DND-41 (cell line): ENCODE data around the gene RPS15A.

Experiments used
- EZH2 ChIP-seq: IDR thresholded peaks from 3 replicates; pipeline ENCODE4 v1.6.1; 2012; ENCODE audit warnings: borderline replicate concordance, low read depth, mild to moderate bottlenecking, moderate library complexity, low read length, inconsistent platforms; ENCODE audit not compliant: severe bottlenecking
- TF ChIP-seq, protein P1 (sequence below): IDR thresholded peaks from 2 replicates; pipeline ENCODE4 v1.5.1; 2012; ENCODE audit warnings: borderline replicate concordance, low read length, moderate library complexity, mild to moderate bottlenecking; ENCODE audit not compliant: poor library complexity, severe bottlenecking; ENCODE audit errors: extremely low read depth

DNA sequence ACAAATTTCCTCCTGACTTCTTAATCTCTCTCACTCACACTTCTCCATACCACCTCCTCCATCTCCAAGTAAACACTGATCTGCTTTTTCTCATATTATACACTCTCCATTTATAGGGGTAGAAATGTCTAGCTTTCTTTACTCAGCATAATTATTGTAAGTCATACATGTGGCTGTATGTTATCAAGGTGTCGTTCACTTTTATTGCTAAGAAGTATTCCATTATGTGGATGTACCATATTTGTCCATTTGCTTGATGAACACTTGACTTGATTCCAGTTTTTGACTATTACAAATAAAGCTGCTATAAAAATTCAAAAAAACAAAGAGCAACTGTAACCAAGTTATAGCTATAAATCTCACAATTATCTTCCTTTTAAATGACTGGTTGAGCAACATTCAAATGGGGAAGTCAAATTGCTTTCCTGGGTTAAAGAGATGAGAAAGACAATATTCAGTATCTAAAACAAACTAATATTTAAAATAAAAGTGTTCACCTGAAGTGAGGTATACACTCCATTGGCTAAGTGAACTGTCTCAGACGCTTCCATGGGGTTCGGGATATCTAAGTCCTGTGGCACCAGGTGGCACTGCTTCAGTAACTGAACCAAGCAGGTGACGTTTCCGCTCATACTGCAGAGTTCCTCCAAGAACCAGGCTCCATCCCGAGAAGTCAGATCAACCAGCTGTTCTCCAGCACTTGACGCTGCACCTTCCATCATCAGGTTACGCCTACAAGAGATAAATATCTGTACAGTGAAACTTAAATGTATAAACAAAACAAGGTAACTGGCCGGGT is 43.8 kb upstream of the RPS15A start:
- TF ChIP-seq, protein P1, sequence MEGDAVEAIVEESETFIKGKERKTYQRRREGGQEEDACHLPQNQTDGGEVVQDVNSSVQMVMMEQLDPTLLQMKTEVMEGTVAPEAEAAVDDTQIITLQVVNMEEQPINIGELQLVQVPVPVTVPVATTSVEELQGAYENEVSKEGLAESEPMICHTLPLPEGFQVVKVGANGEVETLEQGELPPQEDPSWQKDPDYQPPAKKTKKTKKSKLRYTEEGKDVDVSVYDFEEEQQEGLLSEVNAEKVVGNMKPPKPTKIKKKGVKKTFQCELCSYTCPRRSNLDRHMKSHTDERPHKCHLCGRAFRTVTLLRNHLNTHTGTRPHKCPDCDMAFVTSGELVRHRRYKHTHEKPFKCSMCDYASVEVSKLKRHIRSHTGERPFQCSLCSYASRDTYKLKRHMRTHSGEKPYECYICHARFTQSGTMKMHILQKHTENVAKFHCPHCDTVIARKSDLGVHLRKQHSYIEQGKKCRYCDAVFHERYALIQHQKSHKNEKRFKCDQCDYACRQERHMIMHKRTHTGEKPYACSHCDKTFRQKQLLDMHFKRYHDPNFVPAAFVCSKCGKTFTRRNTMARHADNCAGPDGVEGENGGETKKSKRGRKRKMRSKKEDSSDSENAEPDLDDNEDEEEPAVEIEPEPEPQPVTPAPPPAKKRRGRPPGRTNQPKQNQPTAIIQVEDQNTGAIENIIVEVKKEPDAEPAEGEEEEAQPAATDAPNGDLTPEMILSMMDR: no peak
- TF ChIP-seq EZH2: no peak
